GM21390 (cell line): ENCODE measurements around the gene RPUSD2.
A peak's percentile ranks its signal among the peaks of the same experiment; 100 is the strongest.

Source experiments
- ATAC-seq: cut with Tn5 transposase; IDR thresholded peaks from one replicate; pipeline ENCODE4 v1.9.1; 2021; ENCODE audit not compliant: unreplicated experiment

The RPUSD2 gene, protein sequence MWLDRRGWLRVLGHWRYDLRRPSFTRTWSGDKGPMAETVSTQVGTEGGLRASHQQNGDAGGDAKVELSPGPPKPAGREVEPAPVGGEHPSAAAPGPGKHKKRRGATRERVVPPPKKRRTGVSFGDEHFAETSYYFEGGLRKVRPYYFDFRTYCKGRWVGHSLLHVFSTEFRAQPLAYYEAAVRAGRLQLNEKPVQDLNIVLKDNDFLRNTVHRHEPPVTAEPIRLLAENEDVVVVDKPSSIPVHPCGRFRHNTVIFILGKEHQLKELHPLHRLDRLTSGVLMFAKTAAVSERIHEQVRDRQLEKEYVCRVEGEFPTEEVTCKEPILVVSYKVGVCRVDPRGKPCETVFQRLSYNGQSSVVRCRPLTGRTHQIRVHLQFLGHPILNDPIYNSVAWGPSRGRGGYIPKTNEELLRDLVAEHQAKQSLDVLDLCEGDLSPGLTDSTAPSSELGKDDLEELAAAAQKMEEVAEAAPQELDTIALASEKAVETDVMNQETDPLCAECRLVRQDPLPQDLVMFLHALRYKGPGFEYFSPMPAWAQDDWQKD

DNA sequence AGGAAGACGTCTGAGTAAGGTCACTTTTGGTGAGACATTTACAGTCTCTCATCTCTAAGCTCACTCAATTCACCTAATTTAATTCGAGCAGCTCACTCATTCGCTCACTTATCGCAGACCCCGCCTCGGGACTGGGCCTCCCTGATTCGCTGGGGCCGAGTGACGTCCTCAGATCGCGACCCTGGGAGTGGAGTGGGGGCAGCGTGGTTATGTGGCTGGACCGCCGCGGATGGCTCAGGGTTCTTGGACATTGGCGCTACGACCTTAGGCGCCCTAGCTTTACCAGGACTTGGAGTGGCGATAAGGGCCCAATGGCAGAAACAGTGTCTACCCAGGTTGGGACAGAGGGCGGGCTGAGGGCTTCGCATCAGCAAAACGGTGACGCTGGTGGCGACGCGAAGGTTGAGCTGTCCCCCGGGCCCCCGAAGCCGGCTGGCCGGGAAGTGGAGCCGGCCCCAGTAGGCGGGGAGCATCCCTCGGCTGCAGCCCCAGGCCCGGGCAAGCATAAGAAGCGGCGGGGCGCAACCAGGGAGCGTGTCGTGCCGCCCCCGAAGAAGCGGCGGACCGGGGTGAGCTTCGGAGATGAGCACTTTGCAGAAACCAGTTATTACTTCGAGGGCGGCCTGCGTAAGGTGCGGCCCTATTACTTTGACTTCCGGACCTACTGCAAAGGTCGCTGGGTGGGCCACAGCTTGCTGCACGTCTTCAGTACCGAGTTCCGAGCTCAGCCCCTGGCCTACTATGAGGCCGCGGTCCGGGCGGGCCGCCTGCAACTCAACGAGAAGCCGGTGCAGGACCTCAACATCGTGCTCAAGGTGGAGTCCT lies at the start of gene RPUSD2:
RPUSD2 (plus strand) TSS at position 171 of the 825 bp plus-strand sequence; CDS start at position 210, 39 bp downstream.
- ATAC-seq: peak; percentile 49

DNA sequence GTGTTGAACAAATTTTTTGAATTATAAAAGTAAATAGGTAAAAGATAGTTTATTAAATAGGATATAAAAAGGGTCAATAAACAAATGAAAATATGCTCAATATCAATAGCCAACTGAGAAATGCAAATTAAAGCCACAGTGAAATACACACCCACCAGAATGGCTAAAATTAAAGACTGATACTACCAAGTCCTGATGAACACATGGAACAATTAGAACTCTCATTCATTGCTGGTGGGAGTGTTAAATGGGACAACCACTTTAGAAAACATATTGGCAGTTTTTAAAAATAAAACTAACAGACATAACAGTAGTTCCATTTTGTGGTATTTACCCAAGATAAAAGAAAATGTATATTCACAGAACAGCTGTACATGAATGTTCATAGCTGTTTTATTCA lies 45.5 kb upstream of the RPUSD2 start:
- no peak for ATAC-seq

DNA sequence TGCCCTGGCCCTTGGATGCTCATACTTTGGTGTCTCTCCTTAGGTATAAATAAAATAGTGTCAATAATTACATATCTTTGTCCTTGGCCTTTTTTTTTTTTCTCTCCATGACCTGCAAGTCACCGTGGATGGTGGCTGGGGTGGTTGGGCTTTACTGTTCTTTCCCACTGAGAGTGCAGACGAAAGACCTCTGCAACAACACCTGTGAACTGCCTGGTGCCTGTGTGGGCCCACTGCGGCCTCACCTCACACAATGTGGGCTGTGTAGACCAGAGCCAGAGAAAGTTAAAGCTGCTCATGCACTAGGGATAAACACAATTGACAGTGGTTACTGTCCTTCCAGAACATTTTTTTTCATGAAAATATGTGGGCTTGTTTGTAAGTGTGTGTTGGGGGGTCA lies 43.2 kb upstream of the RPUSD2 start:
- no peak for ATAC-seq

DNA sequence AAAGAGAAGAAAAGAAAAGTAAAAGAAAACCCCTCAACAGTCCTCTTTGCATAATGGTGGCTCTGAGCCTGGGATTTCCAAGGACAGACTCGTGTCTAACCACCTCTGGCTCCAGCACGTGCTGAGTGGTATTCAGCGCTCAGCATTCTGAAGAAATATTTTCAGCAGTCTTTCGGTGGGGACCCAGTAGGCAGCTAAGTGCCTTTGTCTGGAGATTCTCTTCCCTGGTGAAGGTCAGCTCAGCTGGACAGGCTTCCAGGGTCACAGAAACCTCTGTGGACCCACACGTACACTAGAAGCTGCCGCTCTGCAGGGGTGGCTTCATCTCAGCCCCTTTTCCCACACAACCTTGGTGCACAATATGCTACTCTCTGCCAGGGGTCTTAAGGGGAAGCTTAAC lies 40.3 kb upstream of the RPUSD2 start:
- no peak for ATAC-seq

DNA sequence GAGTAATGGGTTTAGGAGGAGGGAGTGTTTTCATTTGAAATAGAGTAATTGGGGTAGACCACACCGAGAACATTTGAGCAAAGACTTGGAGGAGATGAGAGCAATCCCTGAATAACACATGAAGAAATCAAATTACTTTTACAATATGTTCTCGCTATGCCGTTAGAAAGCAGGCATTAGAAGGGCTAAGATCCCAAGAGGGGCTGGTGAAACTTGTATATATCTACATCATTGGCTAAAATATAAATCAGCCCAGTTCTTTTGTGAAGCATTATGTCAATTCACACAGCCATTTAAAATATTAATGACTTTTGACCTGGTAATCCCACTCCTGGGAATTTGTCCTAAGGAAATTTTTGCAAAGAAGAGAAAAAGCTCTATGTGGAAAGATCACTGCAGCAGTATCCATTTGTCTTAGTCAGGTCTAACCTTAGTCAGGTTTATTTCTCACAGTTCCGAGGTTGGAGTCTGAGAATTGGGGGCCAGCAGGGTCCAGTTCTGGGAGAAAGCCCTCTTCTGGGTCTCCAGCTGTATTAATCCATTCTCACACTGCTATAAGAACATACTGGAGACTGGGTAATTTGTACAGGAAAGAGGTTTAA lies 35.2 kb upstream of the RPUSD2 start:
- ATAC-seq: no peak

DNA sequence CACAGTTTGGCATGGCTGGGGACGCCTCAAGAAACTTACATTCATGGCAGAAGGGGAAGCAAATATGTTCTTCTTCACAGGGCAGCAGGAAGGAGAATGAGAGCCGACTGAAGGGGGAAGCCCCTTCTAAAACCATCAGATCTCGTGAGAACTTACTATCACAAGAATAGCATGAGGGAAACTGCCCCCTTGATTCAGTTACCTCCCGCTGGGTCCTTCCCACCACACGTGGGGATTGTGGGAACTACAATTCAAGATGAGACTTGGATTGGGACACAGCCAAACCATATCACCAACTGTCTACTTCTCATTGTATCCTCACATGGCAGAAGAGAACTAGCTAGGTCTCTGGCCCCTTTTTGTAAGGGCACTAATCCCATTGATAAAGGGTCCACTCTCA lies 34.7 kb upstream of the RPUSD2 start:
- no peak for ATAC-seq

DNA sequence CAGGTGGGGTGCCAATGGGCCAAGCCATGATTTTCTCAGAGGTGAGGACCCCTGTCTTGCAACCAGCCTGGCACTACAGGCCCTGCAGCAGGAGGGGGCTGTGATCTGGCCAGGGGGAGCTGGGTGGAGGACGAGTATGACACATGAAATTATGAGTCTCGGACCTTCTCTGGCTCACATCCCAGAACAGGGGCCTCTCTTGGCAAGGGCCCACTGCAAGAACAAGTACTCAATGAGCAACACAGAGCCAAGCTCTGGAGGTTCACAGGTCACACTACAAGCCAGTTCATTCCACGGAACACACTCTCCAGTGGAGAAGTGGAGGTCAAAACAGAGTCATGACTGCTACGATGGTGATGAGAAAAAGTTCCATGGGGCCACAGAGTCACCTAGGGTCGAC lies 32.6 kb upstream of the RPUSD2 start:
- no peak for ATAC-seq

DNA sequence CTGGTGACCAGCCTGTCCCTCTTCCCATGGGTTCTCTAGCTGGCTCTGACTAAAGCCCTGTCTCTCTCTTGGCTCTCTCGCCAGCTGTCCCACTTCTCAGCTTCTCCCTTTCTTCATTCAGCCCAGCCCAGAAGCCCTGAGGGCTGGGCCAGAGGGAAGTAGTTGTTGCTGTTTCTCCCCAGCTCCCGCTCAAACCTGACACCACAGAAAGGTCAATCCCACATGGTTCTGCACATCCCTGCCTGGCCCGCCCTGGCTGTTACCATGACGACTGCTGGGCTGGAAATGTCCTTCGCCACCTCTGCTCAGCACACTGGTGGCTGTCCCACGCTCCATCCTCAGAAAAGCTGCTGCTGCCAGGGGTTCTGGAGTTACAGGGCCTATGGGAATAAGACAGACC lies 30.1 kb upstream of the RPUSD2 start:
- no peak for ATAC-seq

DNA sequence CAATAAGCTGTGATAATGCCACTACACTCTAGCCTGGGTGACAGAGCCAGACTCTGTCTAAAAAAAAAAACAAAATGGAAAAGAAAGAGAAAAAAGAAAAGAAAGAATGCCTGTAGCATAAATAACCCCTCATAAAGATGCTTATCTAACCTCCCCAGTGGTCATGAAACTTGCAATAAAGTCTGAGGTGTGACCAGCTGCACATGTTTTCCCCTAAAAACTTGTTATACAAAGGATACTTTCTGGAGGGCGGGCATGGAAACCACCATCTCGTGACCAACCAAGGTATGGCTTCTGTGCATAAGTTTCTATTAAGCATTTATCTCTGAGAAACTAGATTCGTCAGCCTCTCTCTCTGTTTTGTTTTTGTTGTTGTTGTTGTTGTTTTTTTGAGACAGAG lies 26.0 kb upstream of the RPUSD2 start:
- no peak for ATAC-seq

DNA sequence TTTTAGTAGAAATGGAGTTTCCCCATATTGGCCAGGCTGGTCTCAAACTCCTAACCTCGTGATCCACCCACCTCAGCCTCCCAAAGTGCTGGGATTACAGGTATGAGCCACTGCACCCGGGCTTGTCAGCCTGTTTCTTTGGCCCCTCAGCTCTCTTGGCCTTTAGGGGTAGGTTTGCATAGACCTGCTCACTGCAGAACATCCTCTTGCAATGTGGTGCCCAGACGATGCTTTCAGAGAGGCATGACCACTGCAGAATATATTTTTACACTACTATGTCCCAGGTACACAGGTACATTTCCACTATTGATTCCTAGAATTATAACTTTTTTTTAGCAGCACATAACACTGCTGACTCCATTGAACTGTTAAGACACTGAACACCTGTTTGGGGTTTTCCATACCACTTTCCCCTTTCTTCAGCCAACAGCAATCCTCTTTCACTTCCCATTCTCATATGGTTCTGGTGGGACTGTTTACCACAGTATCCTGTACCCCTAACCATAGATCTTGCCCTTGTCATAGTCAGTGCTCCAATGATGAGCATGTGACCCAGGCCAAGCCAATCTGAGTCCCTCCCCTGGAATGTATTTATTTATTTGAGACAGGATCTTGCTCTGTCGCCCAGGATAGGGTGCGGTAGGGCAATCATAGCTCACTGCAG lies 25.3 kb upstream of the RPUSD2 start:
- peak; percentile 74 for ATAC-seq

DNA sequence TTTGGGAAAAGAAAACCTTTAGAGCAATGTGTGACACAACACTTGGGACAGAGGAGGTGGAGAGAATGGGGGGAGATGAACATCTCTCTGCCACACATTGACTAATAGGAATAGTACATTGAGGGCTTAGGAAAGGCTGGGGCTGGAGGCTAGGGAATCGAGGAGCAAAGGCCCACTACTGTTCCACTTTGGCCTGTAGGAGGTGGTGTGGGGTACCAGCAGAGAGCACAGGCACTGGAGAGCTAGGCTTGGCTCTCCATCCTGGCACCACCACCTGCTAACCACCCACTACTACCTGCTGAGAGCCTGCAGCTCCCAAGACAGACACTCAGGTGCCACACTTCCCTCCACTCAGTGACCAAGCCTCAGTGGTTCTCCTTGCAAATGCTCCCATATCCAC lies 23.6 kb upstream of the RPUSD2 start:
- ATAC-seq: no peak

DNA sequence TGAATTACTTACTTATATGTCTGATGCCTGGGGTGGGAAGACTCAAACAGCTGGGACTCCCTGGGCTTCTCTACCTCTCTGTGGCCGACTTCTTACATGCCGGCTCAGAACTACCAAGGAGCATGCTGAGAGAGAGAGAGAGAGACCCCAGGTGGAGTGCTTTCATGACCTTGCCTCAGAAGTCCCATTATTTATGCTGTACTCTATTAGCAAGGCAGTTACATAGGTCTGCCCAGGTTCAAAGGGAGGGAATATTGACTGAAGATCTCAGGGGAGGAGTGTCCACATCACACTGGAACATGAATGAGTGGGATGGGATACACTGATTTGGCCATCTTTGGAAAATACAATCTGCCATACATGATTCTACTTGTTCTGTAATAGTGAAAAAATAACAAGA lies 20.5 kb upstream of the RPUSD2 start:
- no peak for ATAC-seq

DNA sequence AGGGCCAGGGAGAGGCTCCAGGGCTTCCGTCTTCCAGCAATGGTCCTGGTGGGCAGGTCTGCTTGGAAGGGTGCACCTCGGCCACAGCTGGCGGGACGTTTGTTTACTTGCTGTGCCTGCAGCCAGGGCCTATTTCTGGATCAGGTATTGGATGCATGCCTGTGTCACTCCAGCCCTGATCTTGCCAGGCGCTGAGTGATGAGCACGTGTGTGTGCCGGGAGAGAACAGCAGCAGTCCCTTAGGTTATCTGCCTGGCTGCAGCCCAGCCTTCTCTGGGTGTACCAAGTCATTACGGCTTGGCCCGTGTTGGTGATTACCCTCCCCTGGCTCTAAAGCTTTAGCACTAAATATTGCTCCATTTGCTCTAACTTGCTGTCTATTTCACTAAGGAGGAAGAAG lies 19.2 kb upstream of the RPUSD2 start:
- ATAC-seq: peak; percentile 2

DNA sequence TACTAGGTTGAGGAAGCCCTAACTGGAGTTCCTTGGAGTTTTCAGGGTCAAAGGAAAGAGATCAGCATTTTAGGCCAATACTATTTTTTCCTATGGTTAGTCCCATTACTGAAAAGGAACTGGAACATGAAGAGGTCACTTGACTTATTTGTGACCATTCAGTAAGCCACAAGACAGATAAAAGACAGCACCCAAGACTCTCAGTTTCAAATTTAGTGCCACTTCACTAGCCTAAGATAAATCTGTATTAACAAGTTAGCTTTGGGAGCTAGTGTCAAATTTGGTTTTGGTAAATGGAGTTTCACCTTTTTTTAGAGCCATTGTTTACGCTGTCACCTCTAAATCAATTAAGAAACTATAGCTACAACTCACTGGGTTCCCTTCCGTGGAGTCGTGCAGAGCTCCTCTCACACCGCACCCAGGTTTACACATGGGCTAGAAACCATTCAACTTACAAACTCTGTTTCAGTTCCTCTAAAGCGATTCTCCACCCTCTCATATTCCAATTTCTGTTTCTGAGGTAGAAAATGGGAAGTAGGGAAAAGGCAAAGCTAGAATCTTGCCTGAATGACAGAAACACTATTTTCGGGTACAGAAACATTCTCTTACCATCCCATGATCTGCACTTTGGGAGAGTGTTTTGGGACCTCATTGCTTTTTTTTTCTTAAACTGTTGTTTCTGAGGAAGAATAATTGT lies 18.6 kb upstream of the RPUSD2 start:
- ATAC-seq: peak; percentile 73

DNA sequence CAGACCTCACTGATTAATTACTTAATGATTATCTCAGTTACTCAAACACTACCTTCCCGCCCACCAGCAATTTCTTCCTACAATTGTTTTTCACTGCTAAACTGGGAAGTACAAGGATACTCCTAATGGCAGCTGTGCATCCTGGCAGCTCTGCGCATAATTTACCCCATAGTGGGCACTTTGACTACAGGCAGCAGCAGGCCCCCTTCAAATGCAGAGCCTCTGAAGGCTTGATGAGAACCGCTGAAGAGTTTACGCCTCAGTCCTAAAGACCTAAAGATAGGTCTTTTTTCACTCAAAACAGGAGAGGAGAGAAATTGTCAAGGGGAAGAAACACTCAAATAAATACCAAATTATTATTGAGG lies 15.0 kb upstream of the RPUSD2 start:
- no peak for ATAC-seq

DNA sequence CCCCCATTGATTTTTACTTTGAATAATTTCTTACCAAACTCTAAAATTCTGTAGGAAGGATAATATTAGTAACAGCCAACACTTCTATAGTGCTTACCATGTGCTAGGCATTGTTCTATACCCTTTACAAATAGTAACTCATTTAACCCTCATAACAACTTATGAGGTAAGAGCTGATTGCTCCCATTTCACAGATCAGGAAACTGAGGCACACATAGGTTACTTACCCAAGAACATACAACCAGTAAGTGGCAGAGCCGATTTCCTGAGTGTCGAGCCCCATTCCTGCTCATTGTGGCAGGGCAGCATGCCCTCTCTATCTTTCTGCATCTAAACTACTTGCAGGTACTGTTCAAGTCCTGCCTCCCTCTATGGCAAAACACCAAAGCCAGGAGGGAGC lies 13.2 kb upstream of the RPUSD2 start:
- no peak for ATAC-seq

DNA sequence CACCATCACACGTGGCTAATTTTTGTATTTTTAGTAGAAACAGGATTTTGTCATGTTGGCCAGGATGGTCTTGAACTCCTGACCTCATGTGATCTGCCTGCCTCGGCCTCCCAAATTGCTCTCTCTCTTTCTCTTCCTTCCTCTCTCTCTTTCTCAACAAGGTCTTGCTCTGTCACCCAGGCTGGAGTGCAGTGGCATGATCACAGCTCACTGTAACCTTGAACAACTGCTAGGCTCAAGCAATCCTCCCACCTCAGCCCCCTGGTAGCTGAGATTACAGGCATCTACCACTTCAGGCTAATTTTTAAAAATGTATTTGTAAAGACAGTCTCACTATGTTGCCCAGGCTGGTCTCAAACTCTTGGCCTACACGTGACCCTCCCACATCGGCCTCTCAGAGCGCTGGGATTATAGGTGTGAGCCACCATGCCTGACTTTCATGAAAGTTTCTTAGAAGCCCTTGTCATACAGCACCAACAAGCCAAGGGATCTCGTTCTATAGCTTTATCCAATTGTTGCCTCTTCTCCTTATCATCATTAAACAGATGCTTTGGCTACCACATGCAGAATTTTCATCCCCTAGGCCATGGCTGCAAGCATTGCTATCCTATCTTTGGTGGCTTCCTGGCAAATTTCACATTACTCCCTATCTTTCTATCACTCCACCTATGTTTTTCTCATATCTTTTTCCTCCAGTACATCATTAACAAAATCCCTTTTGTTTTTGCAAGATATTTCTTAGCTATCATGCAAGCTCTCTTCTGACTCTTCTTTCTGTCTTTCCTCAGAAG lies 10.0 kb upstream of the RPUSD2 start:
- ATAC-seq: no peak

DNA sequence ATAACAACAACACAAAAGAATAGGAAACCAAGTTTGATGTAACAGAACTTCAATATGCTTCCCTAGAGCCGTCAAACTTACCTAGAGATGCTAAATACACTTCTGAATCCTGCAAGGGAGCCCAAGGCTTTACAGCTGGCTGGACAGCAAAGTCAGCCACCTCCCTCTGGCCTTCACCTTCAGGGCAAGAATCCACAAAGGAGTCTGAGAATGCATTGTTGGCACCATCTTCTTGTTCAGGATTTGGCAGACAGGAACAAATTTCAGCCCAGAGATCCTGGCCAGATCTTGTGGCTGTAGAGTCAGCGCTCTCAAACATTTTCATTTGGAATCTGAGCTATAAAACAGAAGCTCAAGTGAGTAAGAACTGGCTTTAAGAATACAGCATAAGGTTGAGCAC lies 6.4 kb upstream of the RPUSD2 start:
- no peak for ATAC-seq

DNA sequence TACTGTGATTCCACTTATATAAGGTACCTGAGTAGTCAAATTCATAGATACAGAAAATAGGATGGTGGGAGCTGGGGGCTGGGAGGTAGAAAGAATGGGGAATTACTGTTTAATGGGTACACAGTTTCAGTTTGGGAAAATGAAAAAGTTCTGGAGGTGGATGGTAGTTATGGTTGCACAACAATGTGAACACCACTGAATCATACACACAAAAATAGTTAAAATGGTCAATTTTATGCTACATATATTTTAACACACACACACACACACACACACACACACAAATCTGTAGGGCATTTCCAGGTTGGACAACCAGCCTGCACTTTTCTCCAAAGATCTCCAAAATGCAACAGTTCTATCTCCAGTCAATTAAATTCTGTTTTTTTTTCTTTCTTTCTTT lies 5.7 kb upstream of the RPUSD2 start:
- no peak for ATAC-seq
